ENCODE results near the gene SLK.

SLK gene

GRCh38 chr10:103991393-103992128 lies 24.6 kb downstream of the SLK start:
- no peak for DNase-seq

GRCh38 chr10:103995134-103995533 lies 28.2 kb downstream of the SLK start:
- no peak for DNase-seq

GRCh38 chr10:103998805-103999204 lies 31.9 kb downstream of the SLK start:
- DNase-seq = no peak

- no peak for DNase-seq
These were observed 36.0 kb downstream of the SLK start for GRCh38 chr10:104002911-104003310.

- no peak for DNase-seq
These were observed 38.4 kb downstream of the SLK start for GRCh38 chr10:104005172-104005863.

GRCh38 chr10:104011904-104012303 lies 45.0 kb downstream of the SLK start:
- DNase-seq = no peak

GRCh38 chr10:104013489-104013888 lies 46.5 kb downstream of the SLK start:
- no peak for DNase-seq

- no peak for DNase-seq
These were observed 47.2 kb downstream of the SLK start for GRCh38 chr10:104014176-104014575.

GRCh38 chr10:104016661-104017060 lies 49.7 kb downstream of the SLK start:
- no peak for DNase-seq

- DNase-seq = no peak
These were observed 51.5 kb downstream of the SLK start for GRCh38 chr10:104018471-104018870.

- DNase-seq = no peak
These were observed 53.1 kb downstream of the SLK start for GRCh38 chr10:104020020-104020419.

GRCh38 chr10:104021246-104021645 lies 54.3 kb downstream of the SLK start:
- DNase-seq = no peak

- DNase-seq = no peak
These were observed 55.1 kb downstream of the SLK start for GRCh38 chr10:104022026-104022425.

GRCh38 chr10:104025524-104025923 lies 58.6 kb downstream of the SLK start:
- no peak for DNase-seq

GRCh38 chr10:104026762-104027161 lies 59.8 kb downstream of the SLK start:
- no peak for DNase-seq

GRCh38 chr10:104028146-104028545 lies 61.2 kb downstream of the SLK start:
- DNase-seq = peak in 1 of 2 experiments; percentile 26

GRCh38 chr10:104028823-104029520 lies 62.0 kb downstream of the SLK start:
- no peak for DNase-seq

GRCh38 chr10:104029521-104029860 lies 62.6 kb downstream of the SLK start:
- DNase-seq = no peak

GRCh38 chr10:104031631-104032030 lies 64.7 kb downstream of the SLK start:
- no peak for DNase-seq

- no peak for DNase-seq
These were observed 65.3 kb downstream of the SLK start for GRCh38 chr10:104032144-104032775.

GRCh38 chr10:104033401-104033930 lies 66.5 kb downstream of the SLK start:
- DNase-seq = no peak

- DNase-seq = no peak
These were observed 67.0 kb downstream of the SLK start for GRCh38 chr10:104033966-104034365.

Data from SW 1271 (cell line).